ENCODE results near the gene EFL1. TPM values are rescaled to one million over a fixed set of nuclear protein-coding genes. Genes with fewer than 3 reads are reported as not detected.

The EFL1 gene
- total and polyA plus RNA-seq, 9 of the 15 experiments (the other 6 are each of a cell fraction or from before 2014, with no cell fraction given), result 4.8 to 32.5 (median 16.9) TPM

GRCh38 chr15:82184355-82184754 lies 78.2 kb downstream of the EFL1 start:
- no peak for ATAC-seq
- CTCF ChIA-PET (ENCODE audit: low intra/inter-chr PET ratio), result no interaction called here

DNA sequence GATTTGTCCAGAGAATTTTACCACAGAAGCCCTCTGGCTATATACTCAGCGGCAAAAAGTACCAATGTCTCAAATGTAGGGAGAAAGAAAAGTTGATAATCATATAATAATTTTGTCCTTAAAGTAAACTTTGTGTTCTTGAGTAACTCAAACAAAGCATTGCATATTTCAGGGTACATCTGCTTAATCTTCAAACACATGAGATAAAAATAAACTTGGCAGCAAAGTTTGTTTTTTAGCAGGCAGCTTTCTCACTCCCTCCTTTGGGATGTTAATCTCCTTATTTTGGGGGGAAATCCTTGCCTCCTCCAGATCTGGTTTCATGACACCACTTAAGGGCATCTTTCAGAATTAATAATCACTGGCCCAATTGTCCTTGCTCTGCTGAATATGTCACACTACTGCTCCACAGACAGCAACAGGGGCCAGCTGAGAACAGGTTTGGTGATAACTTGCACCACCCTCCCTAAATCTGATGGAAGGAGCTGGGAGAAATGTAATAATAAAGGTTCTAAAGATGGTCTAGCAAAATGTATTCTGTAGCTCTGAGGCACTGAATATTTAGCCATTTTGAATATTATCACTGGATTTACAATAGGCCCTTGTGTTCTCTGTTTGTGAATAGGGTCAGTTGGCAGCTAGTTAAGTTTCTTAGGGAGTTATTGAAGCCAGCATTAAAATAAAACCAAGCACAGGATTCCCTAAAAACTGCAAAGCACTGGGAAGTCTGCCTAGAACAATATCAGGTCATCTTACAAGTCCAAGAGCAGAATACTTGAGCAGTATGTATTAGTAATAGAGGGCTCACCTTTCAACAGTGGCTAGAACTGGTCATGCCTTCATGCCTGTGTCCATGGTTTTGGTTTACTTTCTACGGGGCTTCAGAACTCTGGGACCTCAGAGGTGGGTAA lies 79.2 kb downstream of the EFL1 start:
- H3K9ac ChIP-seq (ENCODE audit: insufficient read depth in 1 of 2, low read depth in 2 of 2, low read length in 2 of 2), result no peak overlapping the region
- in situ Hi-C loops (cut with MboI) (no loop called here), intact Hi-C loops (cut with micrococcal nuclease) (no loop called here)
- H4K20me1 ChIP-seq (replicated peaks; ENCODE audit: control insufficient read depth, insufficient read depth, low read length), result no peaks in the 10 kb centered on the region
- CTCF ChIA-PET (ENCODE audit: low intra/inter-chr PET ratio), result no interaction called here
- no peaks in the 10 kb centered on the region for H3K36me3 ChIP-seq (ENCODE audit: control insufficient read depth, insufficient read depth, low read length)
- no peak overlapping the region for H3K4me3 ChIP-seq
- H3K27ac ChIP-seq (ENCODE audit: extremely low read depth, low read depth, low read length), result no peak overlapping the region
- H3K79me2 ChIP-seq (ENCODE audit: control insufficient read depth, insufficient read depth, low read length), result no peaks in the 10 kb centered on the region
- FAIRE-seq (no peak), DNase-seq (ENCODE audit: extremely low read depth in 1 of 4, low spot score in 3 of 4) (no peak), ATAC-seq (no peak)
- H3K9me1 ChIP-seq (ENCODE audit: control insufficient read depth, insufficient read depth, low read length), result no peaks in the 10 kb centered on the region
- H2AFZ ChIP-seq (ENCODE audit: low read depth, low read length), result no peak overlapping the region
- no peaks in the 10 kb centered on the region for H3K9me3 ChIP-seq (replicated peaks; ENCODE audit: control insufficient read depth, insufficient read depth, low read depth, low read length)
- POLR2A ChIA-PET, result interaction anchor here (1.2 kb wide), 1 partner anchor 38 kb away, joined by 3 read pairs; no protein-coding TSS in a partner anchor
- no peaks in the 10 kb centered on the region for H3K27me3 ChIP-seq (ENCODE audit: control insufficient read depth in 2 of 2, insufficient read depth in 2 of 2, low read length in 2 of 2)
- no peak overlapping the region for H3K4me2 ChIP-seq (ENCODE audit: insufficient read depth, low read length)
- no TSS peak for BruUV-seq (replicated peaks)
- no peaks in the 10 kb centered on the region for H3K4me1 ChIP-seq (replicated peaks in 1 of 2; ENCODE audit: control insufficient read depth in 2 of 2, insufficient read depth in 2 of 2, low read length in 2 of 2)
- 80% methylated on average over 2 of the region's 2 CpGs for WGBS (ENCODE audit: insufficient coverage, low coverage, missing lambda C conversion rate)
- TF ChIP-seq ARID3B (CRISPR knock-in tag; IDR thresholded peaks at IDR 0.05; ENCODE audit: borderline replicate concordance) (no peak), LCOR (CRISPR knock-in tag; IDR thresholded peaks at IDR 0.05) (no peak), KAT2B (IDR thresholded peaks at IDR 0.05; ENCODE audit: low read depth, low read length) (no peak), TAL1 (IDR thresholded peaks at IDR 0.05) (no peak), ZNF583 (CRISPR knock-in tag; IDR thresholded peaks at IDR 0.05) (no peak)
- TF ChIP-seq, protein P1, sequence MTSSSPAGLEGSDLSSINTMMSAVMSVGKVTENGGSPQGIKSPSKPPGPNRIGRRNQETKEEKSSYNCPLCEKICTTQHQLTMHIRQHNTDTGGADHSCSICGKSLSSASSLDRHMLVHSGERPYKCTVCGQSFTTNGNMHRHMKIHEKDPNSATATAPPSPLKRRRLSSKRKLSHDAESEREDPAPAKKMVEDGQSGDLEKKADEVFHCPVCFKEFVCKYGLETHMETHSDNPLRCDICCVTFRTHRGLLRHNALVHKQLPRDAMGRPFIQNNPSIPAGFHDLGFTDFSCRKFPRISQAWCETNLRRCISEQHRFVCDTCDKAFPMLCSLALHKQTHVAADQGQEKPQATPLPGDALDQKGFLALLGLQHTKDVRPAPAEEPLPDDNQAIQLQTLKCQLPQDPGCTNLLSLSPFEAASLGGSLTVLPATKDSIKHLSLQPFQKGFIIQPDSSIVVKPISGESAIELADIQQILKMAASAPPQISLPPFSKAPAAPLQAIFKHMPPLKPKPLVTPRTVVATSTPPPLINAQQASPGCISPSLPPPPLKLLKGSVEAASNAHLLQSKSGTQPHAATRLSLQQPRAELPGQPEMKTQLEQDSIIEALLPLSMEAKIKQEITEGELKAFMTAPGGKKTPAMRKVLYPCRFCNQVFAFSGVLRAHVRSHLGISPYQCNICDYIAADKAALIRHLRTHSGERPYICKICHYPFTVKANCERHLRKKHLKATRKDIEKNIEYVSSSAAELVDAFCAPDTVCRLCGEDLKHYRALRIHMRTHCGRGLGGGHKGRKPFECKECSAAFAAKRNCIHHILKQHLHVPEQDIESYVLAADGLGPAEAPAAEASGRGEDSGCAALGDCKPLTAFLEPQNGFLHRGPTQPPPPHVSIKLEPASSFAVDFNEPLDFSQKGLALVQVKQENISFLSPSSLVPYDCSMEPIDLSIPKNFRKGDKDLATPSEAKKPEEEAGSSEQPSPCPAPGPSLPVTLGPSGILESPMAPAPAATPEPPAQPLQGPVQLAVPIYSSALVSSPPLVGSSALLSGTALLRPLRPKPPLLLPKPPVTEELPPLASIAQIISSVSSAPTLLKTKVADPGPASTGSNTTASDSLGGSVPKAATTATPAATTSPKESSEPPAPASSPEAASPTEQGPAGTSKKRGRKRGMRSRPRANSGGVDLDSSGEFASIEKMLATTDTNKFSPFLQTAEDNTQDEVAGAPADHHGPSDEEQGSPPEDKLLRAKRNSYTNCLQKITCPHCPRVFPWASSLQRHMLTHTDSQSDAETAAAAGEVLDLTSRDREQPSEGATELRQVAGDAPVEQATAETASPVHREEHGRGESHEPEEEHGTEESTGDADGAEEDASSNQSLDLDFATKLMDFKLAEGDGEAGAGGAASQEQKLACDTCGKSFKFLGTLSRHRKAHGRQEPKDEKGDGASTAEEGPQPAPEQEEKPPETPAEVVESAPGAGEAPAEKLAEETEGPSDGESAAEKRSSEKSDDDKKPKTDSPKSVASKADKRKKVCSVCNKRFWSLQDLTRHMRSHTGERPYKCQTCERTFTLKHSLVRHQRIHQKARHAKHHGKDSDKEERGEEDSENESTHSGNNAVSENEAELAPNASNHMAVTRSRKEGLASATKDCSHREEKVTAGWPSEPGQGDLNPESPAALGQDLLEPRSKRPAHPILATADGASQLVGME (CRISPR knock-in tag; IDR thresholded peaks at IDR 0.05), result no peak

More at GRCh38 chr15:82184355-82184754, 78.2 kb downstream of the EFL1 start:
- POLR2A ChIA-PET, result interaction anchor here (1.2 kb wide), 1 partner anchor 37 kb away, joined by 3 read pairs; no protein-coding TSS in a partner anchor
- Histone ChIP-seq H3K9me1 (ENCODE audit: control insufficient read depth, insufficient read depth, low read length) (no peaks in the 10 kb centered on the region), H3K9me3 (replicated peaks; ENCODE audit: control insufficient read depth, insufficient read depth, low read depth, low read length) (no peaks in the 10 kb centered on the region), H3K27ac (ENCODE audit: extremely low read depth, low read depth, low read length) (no peak overlapping the region), H3K4me1 (replicated peaks in 1 of 2; ENCODE audit: control insufficient read depth in 2 of 2, insufficient read depth in 2 of 2, low read length in 2 of 2) (no peaks in the 10 kb centered on the region), H2AFZ (ENCODE audit: low read depth, low read length) (no peak overlapping the region), H3K27me3 (ENCODE audit: control insufficient read depth in 2 of 2, insufficient read depth in 2 of 2, low read length in 2 of 2) (no peaks in the 10 kb centered on the region), H3K79me2 (ENCODE audit: control insufficient read depth, insufficient read depth, low read length) (no peaks in the 10 kb centered on the region), H3K36me3 (ENCODE audit: control insufficient read depth, insufficient read depth, low read length) (no peaks in the 10 kb centered on the region), H3K4me3 (no peak overlapping the region), H3K4me2 (ENCODE audit: insufficient read depth, low read length) (no peak overlapping the region), H4K20me1 (replicated peaks; ENCODE audit: control insufficient read depth, insufficient read depth, low read length) (no peaks in the 10 kb centered on the region), H3K9ac (ENCODE audit: insufficient read depth in 1 of 2, low read depth in 2 of 2, low read length in 2 of 2) (no peak overlapping the region)
- 35% methylated on average over 1 of the region's 1 CpG for WGBS (ENCODE audit: insufficient coverage, low coverage, missing lambda C conversion rate)
- no TSS peak for BruUV-seq (replicated peaks)
- no peak for TF ChIP-seq TCFL5 (CRISPR knock-in tag; conservative IDR thresholded peaks at IDR 0.05)
- FAIRE-seq, result no peak
- intact Hi-C loops (cut with micrococcal nuclease) (no loop called here), in situ Hi-C loops (cut with MboI) (no loop called here)
- DNase-seq (ENCODE audit: extremely low read depth in 1 of 4, low spot score in 3 of 4), result no peak

Data from K562 (cell line).